OCI-LY3 (cell line): ENCODE results near the gene VSX1.

Source experiments
- CTCF ChIP-seq: fragments of 200-600, 300-600 bp; sonication (generic); IDR thresholded peaks from 2 replicates; pipeline ENCODE4 v1.5.1; 2014; ENCODE audit warnings: antibody characterized with exemption, low read length, low read depth
- EZH2phosphoT487 ChIP-seq: fragments of 200-600 bp; shearing (Covaris generic); IDR thresholded peaks from 2 replicates; pipeline ENCODE4 v1.6.1; 2018; ENCODE audit warnings: antibody characterized with exemption, mixed run types, low read depth

GRCh38 chr20:25030649-25031207 is 51.2 kb downstream of the VSX1 start:
- TF ChIP-seq CTCF (no peak), EZH2phosphoT487 (no peak)
